ENCODE measurements around the gene NCAPD2.

NCAPD2 gene

GRCh38 chr12:6493497-6494257 lies at the start of gene NCAPD2:
NCAPD2 (plus strand) TSS chr12:6494102; CDS start chr12:6495099, 997 bp downstream.
- DNase-seq (ENCODE audit: low spot score): peak; percentile 98

- no peak for DNase-seq (ENCODE audit: low spot score)
These were observed 48.9 kb upstream of the NCAPD2 start, which contains the start of gene CD27 for GRCh38 chr12:6444704-6445688. CD27 (plus strand) TSS chr12:6444955; CDS start chr12:6445096, 141 bp downstream.

GRCh38 chr12:6450091-6450868 lies 43.6 kb upstream of the NCAPD2 start:
- DNase-seq (ENCODE audit: low spot score): no peak

GRCh38 chr12:6450869-6451347 lies 43.0 kb upstream of the NCAPD2 start:
- DNase-seq (ENCODE audit: low spot score): peak; percentile 21

GRCh38 chr12:6451348-6452244 lies 42.3 kb upstream of the NCAPD2 start, which contains the start of gene TAPBPL:
TAPBPL (plus strand) TSS chr12:6452042; CDS start chr12:6452249, 207 bp downstream.
- DNase-seq (ENCODE audit: low spot score): peak; percentile 82

GRCh38 chr12:6452245-6452943 lies 41.5 kb upstream of the NCAPD2 start:
- DNase-seq (ENCODE audit: low spot score): no peak

GRCh38 chr12:6452944-6453630 lies 40.8 kb upstream of the NCAPD2 start:
- DNase-seq (ENCODE audit: low spot score): no peak

- DNase-seq (ENCODE audit: low spot score): no peak
These were observed 36.5 kb upstream of the NCAPD2 start for GRCh38 chr12:6457220-6457945.

- DNase-seq (ENCODE audit: low spot score): no peak
These were observed 35.5 kb upstream of the NCAPD2 start for GRCh38 chr12:6458281-6459003.

GRCh38 chr12:6459004-6459337 lies 34.9 kb upstream of the NCAPD2 start:
- no peak for DNase-seq (ENCODE audit: low spot score)

- DNase-seq (ENCODE audit: low spot score): no peak
These were observed 33.0 kb upstream of the NCAPD2 start for GRCh38 chr12:6460751-6461371.

GRCh38 chr12:6461401-6462233 lies 32.3 kb upstream of the NCAPD2 start:
- no peak for DNase-seq (ENCODE audit: low spot score)

GRCh38 chr12:6462234-6462995 lies 31.5 kb upstream of the NCAPD2 start:
- no peak for DNase-seq (ENCODE audit: low spot score)

GRCh38 chr12:6463216-6463615 lies 30.7 kb upstream of the NCAPD2 start:
- DNase-seq (ENCODE audit: low spot score): no peak

- no peak for DNase-seq (ENCODE audit: low spot score)
These were observed 30.0 kb upstream of the NCAPD2 start for GRCh38 chr12:6463858-6464257.

- no peak for DNase-seq (ENCODE audit: low spot score)
These were observed 29.4 kb upstream of the NCAPD2 start for GRCh38 chr12:6464531-6464930.

All from AG08396 (cell line).